ENCODE data around the gene SLC5A11.
"Not testable (repeated sequence)": the region's sequence is repeated elsewhere in the genome, so short reads cannot be mapped to it uniquely, and the experiment has no call there.

SLC5A11 gene

DNA sequence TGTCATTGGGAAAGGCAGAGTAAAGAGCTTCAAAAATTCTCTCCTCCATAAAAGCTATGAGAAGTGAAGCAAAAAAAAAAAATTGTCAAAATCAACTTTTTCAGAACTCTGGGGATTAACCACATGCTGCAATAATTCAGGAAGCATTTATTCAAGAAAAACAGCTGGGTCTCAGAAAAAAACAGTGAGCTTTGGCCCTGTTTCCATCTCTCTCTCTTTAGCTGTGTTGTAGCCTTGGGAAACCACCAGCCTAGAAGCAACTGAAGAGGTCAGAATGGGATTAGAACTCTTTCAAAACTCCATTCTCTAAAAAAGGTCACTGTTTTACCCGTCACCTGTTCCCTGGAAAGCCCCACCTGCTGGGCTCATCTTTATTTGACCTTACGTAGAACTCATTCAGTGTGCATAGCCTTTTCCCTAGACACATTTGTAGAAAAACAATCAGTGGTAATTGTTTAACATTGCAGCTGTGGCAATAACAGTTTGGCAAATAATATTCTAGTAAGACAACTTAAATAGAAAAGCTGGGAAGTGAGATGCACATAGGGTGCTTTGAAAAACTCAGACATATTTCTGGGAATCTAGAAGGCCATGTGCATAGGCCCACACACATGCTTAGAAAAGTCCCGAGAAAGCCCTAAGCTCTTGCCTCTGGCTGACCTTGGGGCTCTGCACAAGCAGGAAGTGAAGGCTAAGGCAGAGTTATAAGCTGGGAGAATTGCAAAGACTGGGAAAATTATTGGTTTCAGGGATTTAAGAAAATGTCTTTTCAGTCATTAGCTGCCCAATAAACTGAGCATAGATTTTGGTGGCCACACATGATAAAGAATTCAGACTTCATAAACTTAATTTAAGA, 18.0 kb downstream of the SLC5A11 start:
- TF ChIP-seq ZNF274 (IDR thresholded peaks at IDR 0.05; ENCODE audit: low read depth, low read length) = no peak
- H3K4me3 ChIP-seq (ENCODE audit: low read length) = no peak overlapping the region

DNA sequence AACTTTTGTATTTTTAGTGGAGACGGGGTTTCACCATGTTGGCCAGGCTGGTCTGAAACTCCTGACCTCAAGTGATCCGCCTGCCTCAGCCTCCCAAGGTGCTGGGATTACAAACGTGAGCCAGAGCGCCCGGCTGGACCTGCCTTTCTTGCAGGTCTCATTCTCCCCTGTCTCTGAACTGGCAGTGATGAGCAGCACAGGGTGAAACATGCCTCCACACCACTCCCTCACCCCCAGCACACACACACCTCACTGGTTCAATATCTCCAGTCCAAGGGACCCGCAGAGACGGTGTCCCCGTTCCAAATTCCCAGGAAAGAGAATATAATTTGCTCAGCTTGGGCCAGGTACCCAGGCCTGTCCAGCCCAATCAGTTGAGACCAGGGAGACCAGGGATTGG, 23.3 kb downstream of the SLC5A11 start:
- no peak overlapping the region for H3K4me3 ChIP-seq (ENCODE audit: low read length)
- TF ChIP-seq ZNF274 (IDR thresholded peaks at IDR 0.05; ENCODE audit: low read depth, low read length) = no peak

DNA sequence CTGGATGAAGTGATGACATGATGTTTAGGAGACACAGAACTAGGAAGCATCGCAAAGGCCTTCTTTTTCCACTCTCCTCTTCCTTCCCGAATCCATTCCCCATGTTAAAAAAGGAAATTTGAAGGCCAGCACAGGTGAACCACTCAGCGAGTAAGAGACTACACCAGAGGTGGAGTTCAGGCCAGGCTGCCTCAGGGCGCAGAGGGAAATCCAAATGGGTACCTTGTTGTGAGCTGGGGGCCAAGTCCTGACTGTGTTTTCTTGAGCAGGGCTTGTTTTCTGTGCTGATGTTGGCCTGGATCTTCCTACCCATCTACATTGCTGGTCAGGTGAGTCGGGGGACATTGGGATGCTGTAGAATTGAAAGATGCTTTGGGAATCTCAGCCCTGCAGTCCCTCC, 26.1 kb downstream of the SLC5A11 start:
- no peak for TF ChIP-seq ZNF274 (IDR thresholded peaks at IDR 0.05; ENCODE audit: low read depth, low read length)
- H3K4me3 ChIP-seq (ENCODE audit: low read length) = no peak overlapping the region

DNA sequence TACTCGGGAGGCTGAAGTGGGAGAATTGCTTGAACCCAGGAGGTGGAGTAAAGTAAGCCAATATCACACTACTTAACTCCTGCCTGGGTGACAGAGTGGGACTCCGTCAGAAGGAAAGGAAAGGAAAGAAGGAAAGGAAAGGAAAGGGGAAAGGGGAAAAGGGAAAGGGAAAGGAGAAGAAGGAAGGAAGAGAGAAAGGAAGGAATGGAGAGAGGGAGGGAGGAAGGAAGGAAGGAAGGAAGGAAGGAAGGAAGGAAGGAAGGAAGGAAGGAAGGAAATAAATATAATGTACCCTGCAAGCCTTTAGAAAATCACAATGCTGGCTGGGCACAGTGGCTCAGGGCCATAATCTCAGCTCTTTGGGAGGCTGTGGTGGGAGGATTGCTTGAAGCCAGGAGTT, 27.3 kb downstream of the SLC5A11 start:
- H3K4me3 ChIP-seq (ENCODE audit: low read length) = no peak overlapping the region
- TF ChIP-seq ZNF274 (IDR thresholded peaks at IDR 0.05; ENCODE audit: low read depth, low read length) = no peak

DNA sequence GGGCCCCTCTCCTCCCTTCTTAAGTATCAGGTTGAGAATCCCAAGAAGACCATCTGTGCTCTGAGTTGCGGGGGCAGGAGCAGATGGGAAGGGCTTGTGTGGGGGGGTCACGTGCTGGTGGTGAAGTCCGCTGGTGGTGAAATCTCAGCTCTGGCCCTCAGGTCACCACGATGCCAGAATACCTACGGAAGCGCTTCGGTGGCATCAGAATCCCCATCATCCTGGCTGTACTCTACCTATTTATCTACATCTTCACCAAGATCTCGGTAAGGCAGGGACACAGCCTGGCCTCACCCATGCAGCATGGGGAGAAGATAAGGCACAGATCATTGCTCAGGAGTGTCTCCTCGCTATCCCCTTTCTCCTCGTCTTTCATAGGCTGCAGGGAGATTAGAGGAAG, 29.7 kb downstream of the SLC5A11 start:
- no peak overlapping the region for H3K4me3 ChIP-seq (ENCODE audit: low read length)
- no peak for TF ChIP-seq ZNF274 (IDR thresholded peaks at IDR 0.05; ENCODE audit: low read depth, low read length)

DNA sequence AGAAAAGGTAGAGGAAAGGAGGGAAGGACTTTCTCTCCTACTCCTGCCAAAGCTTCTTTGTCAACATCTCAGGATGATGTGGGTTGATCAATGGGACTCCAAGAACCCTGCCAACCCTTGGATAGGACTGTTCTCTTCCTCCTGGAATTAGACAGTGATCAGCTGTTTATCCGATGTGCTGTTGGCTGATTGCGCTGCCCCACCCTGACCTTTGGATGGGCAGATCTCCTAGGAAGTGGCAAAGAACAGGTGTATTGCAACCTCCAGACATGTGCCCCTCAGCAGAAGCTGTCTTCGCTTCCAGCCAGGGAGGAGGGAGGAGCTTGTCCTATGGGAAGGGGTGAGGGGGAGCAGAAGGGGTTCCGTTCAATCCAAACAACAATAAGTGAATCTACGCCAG, 30.5 kb downstream of the SLC5A11 start:
- TF ChIP-seq ZNF274 (IDR thresholded peaks at IDR 0.05; ENCODE audit: low read depth, low read length) = no peak
- no peak overlapping the region for H3K4me3 ChIP-seq (ENCODE audit: low read length)

DNA sequence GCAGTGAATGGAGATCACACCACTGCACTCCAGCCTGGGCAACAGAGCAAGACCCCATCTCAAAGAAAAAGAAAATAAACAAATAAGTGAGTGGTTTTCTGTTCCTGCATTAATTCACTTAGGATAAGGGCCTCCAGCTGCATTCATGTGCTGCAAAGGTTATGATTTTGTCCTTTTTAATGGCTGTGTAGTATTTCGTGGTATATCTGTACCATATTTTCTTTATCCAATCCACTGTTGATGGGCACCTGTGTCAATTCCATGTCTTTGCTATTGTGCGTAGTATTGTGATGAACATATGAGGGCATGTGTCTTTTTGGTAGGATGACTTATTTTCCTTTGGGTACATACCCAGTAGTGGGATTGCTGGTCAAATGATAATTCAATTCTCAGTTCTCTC, 33.9 kb downstream of the SLC5A11 start:
- TF ChIP-seq ZNF274 (IDR thresholded peaks at IDR 0.05; ENCODE audit: low read depth, low read length) = no peak
- H3K4me3 ChIP-seq (ENCODE audit: low read length) = no peak overlapping the region

DNA sequence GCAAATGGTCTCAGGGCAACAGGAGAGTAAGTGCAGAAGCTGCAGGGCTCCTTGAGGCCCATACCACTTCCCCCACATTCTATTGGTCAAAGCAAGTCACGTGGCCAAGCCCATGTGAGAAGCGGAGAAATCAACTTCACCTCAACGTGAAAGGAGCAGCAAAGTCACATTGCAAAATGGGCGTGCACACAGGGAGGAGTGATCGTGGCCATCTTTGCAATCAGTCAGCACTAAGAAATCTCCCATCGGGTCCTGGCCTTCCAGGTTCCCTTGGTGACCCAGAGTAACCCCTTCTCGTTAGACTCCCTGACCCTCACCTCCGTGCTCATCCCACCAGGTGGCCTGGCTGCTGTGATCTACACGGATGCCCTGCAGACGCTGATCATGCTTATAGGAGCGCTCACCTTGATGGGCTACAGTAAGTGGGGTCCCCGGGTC, 38.0 kb downstream of the SLC5A11 start:
- no peak overlapping the region for H3K4me3 ChIP-seq (ENCODE audit: low read length)
- no peak for TF ChIP-seq ZNF274 (IDR thresholded peaks at IDR 0.05; ENCODE audit: low read depth, low read length)

DNA sequence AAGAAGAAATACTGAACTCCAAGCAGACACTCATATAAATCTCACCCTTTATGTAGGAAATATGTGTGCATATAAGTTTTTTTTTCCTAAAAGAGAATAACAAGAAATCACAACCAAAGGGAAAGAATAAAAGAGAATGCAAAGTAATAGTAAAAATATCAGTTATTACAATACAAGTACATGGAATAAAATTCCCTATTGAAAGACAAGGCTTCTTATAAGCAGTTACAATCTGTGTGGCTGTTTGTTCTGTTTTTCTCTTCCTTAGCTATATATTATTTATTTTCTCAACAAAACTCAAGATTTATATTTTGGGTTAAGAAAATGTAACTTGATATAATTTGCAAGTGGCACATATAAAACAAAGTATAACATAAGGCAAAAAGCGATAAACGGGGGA, 41.7 kb downstream of the SLC5A11 start:
- no peak overlapping the region for H3K4me3 ChIP-seq (ENCODE audit: low read length)
- no peak for TF ChIP-seq ZNF274 (IDR thresholded peaks at IDR 0.05; ENCODE audit: low read depth, low read length)

DNA sequence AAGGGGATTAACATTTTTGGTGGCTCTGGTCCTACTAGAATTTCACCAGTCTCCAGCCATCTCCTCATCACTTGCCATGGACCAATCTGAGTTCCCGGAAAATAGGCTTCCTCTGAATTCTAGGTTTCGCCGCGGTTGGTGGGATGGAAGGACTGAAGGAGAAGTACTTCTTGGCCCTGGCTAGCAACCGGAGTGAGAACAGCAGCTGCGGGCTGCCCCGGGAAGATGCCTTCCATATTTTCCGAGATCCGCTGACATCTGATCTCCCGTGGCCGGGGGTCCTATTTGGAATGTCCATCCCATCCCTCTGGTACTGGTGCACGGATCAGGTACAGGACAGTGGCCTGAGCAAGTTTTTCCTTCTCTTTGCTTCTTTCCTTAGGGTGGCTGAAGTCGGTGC, 45.0 kb downstream of the SLC5A11 start:
- TF ChIP-seq ZNF274 (IDR thresholded peaks at IDR 0.05; ENCODE audit: low read depth, low read length) = no peak
- no peak overlapping the region for H3K4me3 ChIP-seq (ENCODE audit: low read length)

DNA sequence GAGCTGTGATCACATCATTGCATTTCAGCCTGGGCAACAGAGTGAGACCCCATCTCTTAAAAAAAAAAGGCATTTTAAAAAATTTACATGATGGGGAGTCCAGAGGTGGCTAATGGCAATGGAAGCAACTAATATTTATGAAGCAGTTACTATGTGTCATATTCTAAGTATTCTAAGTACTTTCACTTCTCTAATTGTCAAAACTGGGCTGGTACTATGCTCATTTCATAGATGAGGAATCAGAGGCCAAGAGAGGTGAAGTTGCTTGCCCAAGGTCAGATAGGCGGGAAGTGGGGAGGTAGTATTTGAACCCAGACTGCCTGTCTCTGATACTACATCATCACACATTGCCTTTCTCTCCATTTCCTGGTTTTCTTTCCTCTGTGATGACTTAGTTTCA, 50.7 kb downstream of the SLC5A11 start:
- TF ChIP-seq ZNF274 (IDR thresholded peaks at IDR 0.05; ENCODE audit: low read depth, low read length) = no peak
- H3K4me3 ChIP-seq (ENCODE audit: low read length) = no peak overlapping the region

DNA sequence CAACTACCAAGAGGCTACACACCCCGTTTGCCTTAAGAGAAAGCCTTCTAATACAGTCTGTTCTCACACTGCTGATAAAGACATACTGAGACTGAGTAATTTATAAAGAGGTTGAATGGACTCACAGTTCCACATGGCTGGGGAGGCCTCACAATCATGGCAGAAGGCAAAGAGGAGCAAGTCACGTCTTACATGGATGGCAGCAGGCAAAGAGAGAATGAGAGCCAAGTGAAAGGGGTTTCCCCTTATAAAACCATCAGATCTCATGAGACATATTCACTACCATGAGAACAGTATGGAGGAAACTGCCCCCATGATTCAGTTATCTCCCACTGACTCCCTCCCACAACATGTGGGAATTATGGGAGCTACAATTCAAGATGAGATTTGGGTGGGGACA, 51.8 kb downstream of the SLC5A11 start:
- H3K4me3 ChIP-seq (ENCODE audit: low read length) = not testable (repeated sequence)

DNA sequence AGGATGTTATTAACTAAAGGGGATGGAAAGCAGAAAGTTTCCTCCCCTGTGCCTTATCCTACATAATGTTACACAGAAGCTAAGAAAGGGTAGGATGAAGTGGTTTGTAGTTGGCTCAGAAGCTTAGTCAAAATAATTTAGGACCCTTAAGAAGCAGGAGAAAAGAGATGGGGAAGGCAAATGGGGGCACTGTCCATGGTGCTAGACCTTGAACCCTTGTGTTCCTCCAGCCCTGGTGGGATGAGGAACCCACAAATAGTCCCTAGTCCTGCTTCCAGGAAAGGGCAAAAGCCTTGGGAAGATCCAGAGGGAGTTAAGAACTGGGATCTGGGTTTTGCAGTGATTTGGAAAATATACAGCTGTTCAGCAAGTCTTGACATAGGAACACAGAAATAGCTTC, 54.5 kb downstream of the SLC5A11 start:
- TF ChIP-seq ZNF274 (IDR thresholded peaks at IDR 0.05; ENCODE audit: low read depth, low read length) = no peak

DNA sequence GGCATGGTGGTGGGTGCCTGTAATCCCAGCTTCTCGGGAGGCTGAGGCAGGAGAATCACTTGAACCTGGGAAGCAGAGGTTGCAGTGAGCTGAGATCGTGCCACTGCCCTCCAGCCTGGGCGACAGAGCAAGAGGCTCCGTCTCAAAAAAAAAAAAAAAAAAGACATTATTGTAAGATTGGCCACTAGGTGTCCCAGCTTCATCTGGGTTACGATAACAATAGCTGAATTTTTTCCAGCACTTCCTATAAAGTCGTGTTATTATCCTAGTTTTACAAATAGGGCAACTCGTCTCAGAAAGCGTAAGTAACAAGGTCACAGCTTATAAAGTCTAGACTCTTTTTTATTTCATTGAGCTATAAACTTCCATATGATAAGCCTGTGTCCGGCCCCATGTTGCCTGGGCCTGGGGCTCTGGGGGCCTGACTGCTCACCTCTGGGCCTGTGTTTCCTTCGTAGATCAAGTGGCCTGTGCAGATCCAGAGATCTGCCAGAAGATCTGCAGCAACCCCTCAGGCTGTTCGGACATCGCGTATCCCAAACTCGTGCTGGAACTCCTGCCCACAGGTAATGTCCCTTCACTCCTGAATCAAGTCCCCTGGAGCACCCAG, 60.5 kb downstream of the SLC5A11 start:
- no peak overlapping the region for H3K4me3 ChIP-seq (ENCODE audit: low read length)
- no peak for TF ChIP-seq ZNF274 (IDR thresholded peaks at IDR 0.05; ENCODE audit: low read depth, low read length)

More for the DNA sequence above, 54.5 kb downstream of the SLC5A11 start:
- no peak overlapping the region for H3K4me3 ChIP-seq (ENCODE audit: low read length)

DNA sequence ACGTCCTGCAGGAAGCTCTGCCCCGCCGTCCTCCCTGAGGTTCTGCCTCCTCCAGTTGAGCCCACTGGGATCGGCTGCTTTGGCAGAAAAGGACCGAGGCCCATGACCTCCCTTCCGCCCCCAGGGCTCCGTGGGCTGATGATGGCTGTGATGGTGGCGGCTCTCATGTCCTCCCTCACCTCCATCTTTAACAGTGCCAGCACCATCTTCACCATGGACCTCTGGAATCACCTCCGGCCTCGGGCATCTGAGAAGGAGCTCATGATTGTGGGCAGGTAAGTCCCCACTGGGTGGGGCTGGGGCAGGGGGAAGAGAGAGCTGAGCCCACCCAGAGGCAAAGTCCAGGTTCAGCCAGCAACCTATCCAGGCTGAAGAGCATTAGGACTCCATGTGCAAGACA, 61.1 kb downstream of the SLC5A11 start:
- TF ChIP-seq ZNF274 (IDR thresholded peaks at IDR 0.05; ENCODE audit: low read depth, low read length) = no peak
- no peak overlapping the region for H3K4me3 ChIP-seq (ENCODE audit: low read length)
